GM19452 (cell line): ENCODE results near the gene EFCAB10.

ENCODE experiments used
- ATAC-seq: cut with Tn5 transposase; IDR thresholded peaks from one replicate; pipeline ENCODE4 v1.9.1; 2021; ENCODE audit not compliant: unreplicated experiment

The EFCAB10 gene, protein sequence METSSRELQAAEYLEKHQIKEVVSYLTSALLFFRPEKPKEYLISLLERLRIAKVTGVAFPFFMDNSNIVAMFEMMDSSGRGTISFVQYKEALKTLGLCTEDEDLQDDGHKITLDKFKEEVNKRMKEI

DNA sequence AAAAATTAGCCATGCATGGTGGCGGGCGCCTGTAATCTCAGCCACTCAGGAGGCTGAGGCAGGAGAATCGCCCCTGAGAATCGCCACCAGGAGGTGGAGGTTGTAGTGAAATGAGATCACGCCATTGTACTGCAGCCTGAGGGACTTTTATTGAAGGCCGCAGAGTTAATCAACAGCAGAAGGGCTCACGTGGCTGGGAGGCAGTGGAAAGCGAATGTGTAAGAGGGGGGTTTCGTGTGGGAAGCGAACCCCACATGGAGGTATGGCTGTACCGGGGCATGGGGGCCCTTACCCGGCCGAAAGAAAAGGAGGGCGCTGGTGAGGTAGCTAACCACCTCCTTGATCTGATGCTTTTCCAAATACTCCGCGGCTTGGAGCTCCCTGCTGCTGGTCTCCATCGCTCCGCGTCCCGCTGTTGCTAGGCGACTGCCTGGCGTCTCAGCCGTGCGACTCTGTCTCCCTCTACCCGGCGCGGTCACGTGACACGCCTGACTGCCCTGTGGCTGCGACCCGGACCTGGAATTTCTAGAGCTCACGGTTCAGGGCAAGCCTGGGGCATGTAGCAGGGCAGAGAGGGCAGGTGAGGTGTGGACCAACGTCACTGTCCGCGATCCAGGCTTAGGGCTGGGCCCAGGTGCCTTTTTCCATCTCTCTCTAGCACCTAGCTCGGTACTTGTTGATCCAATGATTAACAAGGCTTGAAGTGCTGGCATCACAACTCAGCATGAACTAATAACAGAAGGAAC lies at the start of gene EFCAB10:
Gene EFCAB10 (minus strand): TSS at position 428 of the 746 bp plus-strand sequence. CDS start 30 bp downstream, at position 398.
- peak; percentile 84 for ATAC-seq

DNA sequence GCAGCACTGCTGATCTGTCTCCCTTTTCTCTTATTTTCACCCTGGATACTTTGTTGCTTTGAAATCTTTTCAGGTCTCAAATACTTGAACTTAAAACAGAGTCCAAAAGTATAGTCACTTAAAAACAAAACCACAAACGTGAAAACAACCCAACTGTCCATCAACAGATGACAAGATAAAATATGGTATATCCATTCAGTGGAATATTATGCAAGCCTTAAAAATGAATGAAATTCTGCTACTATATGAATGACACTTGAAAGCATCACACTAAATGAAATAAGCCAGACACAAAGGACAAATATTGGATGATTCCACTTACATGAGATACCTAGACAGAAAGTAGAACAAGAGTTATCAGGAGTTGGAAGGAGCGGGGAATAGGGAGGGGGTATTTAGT lies 44.7 kb upstream of the EFCAB10 start:
- ATAC-seq, result no peak

DNA sequence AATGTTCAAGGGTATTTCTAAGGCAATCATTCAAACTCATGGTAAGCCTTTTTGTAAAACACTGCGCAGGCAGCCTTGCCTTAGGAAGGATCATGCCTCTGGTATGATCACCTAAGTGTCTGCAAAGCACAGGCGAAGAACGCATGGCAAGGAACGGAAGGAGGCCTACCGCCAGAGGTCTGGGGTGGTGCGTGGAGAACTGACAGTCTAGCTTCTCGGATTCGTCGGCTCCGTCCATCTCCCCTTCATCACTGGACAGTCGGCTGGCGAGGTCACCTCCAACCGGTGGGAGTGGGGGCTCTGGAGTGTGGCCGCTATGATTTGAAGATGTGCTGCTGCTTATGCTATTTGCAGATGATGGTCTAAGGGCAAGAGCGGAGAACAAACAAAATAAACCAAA lies 42.6 kb upstream of the EFCAB10 start:
- ATAC-seq, result no peak

DNA sequence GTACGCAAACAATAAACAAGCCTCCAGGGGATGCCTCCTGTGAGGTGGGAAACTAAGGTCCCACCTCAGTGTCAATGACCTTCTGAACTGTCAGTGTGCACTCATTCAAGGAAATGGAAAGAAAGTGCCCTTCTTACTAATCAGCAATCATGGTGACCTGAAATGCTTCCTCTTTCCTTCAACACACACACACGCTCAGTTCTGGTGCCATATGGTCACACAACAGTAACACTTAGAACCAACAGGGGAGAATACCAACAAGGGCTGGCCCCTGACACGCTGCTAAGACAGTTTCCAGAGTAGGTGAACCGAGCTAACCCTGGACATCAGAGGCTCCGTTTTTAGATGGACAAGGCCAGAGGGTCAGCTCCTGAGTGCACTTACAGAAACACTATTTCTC lies 42.1 kb upstream of the EFCAB10 start:
- ATAC-seq, result no peak

DNA sequence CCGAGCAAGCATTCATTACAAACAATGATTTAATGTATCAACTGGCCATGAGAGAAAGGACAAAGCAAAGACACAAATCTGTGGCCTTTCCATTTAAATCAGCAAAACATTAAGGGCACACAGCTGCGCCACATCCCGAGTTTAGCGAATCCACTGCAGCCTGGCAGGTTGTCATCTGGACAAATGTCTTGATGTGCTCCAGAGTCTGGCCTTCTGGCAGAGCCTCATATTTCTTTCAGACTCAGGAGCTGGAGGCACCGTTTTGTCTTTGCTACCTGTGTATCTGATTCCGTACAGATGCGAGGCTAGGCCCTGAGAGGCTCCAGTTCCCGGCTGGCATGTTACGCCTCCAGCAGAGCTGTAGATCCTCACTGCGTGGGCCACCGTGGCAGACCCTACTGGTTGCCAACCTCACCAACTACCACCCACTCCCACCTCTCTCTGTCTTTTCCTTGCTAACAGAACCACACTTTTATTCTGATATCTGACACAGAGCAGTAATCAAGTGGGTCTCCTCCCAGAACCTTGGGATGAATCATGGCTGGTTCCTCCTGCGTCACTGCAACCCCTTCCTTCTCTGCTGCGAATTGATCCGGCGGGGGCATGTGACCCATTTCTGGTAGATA lies 40.9 kb upstream of the EFCAB10 start:
- no peak for ATAC-seq

DNA sequence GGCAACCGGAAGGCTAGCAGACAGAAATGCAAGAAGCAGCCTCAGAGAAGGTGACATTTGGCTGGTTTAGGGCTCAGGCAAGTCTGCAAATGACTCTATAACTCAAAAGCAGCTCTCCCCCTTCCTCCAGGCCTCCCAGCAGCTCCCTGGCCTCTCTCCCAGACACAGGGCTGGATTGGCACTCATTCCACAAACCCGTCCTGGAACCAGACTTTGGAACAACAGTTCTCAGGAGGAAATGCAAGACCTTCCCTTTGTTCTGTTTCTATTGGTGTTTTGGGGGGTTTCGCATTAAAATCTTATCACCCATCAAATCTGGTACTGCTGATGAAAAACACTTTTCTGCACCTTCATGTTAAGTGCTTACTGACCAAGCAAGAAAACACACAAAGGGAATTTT lies 40.3 kb upstream of the EFCAB10 start:
- no peak for ATAC-seq

DNA sequence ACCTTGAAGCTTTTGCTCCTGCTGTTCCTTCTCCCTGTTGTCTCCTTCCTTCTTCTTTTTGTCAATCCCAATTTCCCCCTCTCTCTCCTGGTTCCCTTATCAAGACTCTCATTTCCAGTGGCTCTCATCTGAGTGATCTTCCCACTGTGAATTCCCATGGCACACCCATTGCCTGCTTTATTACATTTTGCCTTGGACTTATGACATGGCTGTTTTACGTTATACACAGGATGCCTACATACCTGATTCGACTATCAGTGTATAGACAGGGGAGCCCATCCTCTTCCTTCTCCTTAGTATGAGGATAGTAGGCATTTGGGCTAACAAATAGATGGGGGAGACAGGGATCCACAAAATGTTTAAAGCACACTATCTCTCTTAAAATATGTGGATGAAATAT lies 39.9 kb upstream of the EFCAB10 start:
- no peak for ATAC-seq

DNA sequence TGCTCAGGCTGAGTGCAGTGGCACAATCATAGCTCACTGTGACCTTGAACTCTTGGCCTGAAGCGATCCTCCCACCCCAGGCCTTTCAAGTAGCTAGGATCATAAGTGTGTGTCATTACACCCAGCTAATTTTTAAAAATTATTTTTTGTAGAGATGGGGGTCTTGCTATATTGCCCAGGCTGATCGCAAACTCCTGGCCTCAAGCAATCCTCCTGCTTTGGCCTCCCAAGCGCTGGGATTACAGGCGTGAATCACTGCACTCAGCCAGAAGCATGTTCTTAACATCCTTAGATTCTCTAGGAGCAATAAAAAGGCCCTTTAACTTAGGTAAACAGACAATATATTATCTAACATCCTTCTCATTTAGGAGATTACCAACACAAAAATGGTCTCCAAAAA lies 38.3 kb upstream of the EFCAB10 start:
- no peak for ATAC-seq

DNA sequence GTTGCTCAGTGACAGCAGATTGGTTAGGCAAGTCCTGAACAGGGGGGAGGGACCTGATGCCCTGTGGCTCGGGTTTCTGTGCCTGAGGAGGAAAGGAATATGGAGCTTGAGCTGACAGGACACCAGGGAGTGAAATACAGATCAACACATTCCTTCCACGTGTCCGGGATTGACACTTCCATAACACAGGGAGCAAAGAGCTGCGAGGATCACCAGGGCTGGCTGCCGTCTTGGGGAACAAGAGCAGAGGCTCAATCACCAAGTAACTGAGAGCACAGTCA lies 36.7 kb upstream of the EFCAB10 start:
- no peak for ATAC-seq

DNA sequence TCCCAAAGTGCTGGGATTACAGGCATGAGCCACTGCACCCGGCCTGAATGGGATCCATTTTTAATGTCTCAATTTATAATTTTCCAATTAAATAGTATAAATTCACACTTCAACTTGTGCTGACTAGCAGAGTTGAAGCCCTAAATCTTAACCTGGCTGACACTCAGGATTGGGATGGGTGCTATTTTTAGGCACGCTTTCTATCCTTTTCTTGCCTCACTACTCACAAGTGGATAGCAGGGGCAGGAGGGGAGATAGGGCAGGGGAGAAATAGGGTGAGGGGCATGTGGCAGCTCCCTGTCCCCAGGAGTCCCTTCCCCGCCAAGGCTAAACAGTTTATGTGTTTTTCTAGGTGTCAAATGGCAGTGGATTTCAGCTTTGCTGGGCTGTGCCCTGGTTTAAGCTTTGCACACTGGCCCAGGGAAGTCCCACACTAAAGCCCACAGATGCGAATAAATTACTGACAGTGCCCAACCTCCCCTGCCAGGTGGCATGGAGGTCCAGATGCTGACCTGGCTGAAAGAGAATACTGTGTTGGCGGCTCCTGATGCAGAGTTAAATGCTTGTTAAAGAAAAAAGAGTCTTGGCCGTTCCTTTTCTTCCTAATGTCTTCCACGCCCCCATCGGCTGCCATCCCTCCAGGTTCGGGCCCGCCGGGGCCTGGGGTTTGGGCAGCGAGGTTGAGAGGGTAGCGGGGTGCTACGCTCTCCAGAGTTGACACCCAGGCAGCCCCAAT lies 36.2 kb upstream of the EFCAB10 start:
- no peak for ATAC-seq

DNA sequence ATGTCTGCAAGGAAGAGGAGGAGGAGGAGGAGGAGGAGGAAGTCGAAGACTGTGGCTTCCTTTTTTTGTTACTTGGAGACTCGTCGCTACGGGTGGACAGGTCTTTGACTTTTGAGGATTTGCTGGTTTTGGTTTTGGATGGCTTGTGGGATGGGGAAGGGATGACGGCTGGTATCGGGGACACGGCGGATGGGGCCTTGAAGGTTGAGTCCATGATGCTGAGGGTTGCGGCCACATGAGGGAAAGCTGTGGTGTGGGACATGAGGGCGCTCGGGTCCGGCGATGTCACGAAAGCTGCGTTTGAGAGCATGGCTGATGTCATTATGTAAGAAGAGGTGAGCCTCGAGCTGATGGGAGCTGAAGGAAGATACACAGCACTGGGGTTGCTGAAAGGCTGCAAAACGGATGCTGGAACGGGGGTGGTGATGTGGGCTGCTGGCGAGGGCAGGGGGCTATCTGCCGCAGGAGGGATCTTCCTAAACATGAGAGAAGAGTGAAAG lies 33.1 kb upstream of the EFCAB10 start:
- ATAC-seq, result no peak

DNA sequence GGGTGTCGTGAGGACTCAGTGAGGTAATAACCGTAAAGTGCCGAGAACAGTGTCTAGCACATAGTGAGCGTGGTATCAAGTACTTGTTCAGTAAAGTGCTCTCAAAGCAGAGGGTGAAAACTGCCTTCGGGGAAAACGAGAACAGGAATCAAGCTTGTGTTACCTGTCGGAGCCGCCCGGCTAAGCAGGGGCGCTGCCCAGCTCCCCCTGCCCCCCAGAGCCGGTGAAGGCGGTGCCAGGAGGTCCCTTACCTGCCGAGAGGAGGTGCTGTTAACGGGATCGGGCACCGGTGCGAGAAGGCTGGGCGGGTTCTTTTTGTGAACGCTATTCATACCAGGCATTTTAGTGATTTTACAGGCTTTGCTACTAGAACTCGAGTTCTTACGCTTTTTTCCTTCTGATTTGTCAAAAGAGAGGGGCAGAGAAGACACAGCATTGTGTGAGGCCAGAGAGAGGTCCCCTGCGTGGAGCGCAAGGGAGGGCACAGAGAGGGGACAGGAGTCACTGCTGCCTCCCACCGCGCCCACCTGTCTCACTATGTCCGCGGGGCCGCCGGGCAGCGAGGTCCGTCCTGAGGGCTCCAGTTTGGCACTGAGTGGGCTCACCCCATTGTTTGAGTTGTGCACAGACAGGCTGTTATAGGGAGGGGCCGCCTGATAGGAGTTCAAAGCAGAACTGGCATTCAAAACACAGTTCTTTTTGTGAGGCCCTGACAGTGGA lies 32.5 kb upstream of the EFCAB10 start:
- ATAC-seq, result no peak

DNA sequence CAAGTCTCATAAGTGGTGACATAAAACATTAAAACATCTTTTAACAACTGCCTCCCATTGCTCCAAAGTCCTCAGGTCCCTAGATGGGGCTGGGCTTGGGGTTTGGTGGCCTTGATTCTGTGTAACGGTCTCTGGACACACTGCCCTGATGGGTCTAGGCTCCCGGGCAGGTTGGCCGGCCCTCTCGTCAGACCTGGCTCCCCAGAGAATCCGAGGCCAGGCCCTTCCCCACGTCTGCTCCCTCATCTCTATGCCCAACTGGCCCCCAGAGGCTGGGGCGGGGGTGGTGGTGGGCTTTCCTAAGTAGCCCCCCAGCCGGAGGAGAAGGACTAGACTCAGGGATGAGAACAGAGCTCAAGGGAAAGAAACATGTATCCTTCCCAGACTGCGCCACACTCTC lies 31.5 kb upstream of the EFCAB10 start:
- ATAC-seq, result no peak

DNA sequence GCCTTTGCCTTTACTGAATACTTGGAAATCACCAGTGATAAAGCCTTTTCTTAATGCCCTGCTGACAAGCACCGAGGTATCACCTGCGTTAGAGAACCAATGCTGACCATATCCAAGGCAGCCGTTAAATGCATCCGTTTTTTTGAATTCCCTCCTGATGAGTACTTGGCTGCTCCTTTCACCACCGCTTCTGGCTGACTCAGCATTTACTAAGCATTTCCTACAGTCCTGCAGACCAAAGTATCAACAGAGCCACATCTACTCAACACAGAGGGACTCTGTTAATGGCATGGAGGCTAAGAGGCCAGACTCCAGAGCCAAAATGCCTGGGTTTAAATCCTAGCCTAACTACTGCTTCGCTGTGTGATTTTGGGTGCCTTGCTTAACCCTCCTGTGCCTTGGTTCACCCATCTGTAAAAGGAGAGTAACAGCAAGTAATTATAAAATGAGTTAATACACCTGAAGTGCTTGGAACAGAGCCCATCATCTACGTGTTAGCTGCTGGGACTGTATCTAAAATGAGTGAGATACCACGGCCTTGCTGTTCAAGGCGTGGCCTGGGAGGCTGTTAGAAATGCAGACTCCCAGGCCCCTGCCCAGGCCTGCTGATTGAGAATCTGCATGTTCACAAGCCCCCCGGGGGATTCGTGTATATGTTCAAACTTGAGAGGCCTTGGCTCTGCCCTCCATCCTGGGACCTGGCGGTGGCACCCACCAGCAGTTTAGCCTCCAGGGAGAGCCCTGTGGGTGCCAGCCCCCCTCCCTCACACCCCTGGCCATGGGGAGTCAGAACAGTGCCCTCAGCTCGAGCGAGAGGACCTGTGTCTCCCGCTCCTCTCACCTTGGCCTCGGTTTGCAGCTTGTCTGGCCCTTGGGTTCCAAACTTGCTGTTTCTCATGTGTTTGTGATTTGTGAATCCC lies 30.8 kb upstream of the EFCAB10 start:
- no peak for ATAC-seq

DNA sequence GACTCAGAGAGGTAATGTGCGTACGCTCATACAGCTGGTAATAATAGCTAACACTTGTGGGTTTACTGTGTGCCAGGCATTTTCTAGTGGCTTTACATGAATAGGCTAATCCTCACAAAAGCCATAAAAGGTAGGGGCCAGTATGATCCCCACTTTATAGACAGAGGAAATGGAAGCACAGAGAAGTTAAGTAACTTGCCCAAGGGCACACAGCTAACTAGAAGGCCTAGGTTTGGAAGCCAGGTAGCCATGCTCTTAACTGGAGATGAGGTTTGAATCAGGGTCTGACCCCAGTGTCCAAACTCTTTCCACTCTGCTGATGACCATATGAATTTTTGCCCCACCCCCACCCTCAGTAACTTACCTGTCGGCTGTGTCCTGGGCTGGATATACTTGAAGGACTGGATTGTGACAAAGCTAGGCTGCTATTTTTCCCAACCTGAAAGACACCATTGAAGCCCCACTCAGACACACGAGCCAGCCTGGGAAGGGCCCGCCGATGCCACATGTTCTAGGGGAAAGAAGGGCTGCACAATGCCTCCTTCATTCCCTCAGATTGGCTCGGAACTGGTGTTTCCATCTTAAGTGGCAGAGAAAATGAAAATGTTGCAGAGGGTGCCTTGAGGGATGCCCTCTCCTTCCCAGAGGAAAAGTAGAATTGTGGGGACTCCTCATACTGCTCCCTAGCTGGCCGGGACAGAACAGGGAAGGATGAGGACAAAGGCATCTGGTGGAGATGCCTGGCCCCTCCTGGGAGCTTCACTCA lies 29.1 kb upstream of the EFCAB10 start:
- ATAC-seq, result no peak

DNA sequence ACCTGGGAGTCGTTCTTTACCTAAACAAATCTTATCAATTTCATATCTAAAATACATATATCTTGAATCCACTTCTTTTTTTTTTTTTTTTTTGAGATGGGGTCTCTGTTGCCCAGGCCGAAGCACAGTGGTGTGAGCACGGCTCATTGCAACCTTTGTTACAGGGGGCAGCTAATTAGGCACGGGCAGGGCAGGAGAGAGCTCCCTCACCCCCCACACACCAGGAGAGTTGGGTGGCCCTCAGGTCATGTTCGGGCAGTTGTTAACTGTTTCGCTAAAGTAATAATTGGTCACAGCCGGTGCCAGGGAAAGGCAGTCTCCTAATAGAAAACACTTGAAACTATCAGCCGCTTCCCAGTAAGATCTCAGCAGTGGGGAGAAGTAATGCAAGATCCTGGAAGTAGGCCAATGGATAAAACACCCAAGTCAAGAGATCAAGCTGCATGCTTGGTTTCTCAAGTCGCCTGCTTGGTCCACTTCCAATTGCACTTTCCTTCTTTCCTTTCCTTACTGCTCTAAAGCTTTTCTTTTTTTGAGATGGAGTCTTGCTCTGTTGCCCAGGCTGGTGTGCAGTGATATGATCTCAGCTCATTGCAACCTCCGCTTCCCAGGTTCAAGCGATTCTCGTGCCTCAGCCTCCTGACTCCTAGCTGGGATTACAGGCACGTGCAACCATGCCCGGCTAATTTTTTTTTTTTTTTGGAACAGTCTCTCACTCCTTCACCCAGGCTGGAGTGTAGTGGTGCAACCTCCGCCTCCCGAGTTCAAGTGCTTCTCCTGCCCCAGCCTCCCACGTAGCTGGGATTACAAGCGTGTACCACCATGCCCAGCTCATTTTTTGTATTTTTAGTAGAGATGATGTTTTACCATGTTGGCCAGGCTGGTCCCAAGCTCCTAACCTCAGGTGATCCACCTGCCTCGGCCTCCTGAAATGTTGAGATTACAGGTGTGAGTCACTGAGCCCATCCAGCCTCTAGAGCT lies 21.3 kb upstream of the EFCAB10 start:
- ATAC-seq, result no peak

DNA sequence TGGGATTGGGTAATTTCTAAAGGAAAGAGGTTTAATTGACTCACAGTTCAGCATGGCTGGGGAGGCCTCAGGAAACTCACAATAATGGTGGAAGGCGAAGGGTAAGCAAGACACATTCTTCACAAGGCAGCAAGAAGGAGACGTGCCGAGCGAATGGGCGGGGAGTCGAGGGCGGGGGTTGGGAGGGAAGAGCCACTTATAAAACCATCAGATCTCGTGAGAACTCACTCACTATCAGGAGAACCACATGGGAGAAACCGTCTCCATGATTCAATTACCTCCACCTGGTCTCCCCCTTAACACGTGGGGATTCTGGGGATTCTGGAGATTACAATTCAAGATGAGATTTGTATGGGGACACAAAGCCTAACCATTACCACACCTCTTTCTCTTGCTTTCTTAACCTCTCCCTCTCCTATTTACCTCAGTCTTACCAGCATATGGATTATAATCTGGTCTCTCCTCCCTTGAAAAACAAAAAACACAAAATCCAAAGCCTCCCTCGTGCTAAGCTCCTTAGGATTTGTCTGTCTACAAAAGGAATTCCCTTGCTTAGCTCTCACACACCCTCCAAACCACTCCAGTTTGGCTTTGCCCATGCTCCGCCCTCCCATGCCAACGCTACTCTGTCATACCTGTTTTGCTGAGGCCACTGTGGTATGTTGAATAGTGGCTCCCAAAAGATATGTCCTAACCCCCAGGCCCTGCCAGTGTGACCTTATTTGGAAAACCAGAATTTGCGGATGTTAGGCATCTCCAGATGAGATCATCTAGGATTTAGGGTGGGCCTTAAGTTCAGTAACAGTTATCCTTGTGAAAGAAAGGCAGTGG lies 19.6 kb upstream of the EFCAB10 start:
- no peak for ATAC-seq
